ENCODE data around the gene LPGAT1. TPM values are rescaled to one million over a fixed set of nuclear protein-coding genes. Genes with fewer than 3 reads are reported as not detected.

The LPGAT1 gene
- total RNA-seq, 4 donors from 2014 or later, result 10.8 to 32.0 (median 24.8) TPM

GRCh38 chr1:211797994-211798393 lies 32.6 kb downstream of the LPGAT1 start:
- no peak overlapping the region for H3K27ac ChIP-seq
- intact Hi-C loops (cut with DNase I), result no loop called here
- no peaks in the 10 kb centered on the region for H3K4me1 ChIP-seq
- no peak for TF ChIP-seq POLR2A (IDR thresholded peaks at IDR 0.05)
- TF ChIP-seq, protein P1, sequence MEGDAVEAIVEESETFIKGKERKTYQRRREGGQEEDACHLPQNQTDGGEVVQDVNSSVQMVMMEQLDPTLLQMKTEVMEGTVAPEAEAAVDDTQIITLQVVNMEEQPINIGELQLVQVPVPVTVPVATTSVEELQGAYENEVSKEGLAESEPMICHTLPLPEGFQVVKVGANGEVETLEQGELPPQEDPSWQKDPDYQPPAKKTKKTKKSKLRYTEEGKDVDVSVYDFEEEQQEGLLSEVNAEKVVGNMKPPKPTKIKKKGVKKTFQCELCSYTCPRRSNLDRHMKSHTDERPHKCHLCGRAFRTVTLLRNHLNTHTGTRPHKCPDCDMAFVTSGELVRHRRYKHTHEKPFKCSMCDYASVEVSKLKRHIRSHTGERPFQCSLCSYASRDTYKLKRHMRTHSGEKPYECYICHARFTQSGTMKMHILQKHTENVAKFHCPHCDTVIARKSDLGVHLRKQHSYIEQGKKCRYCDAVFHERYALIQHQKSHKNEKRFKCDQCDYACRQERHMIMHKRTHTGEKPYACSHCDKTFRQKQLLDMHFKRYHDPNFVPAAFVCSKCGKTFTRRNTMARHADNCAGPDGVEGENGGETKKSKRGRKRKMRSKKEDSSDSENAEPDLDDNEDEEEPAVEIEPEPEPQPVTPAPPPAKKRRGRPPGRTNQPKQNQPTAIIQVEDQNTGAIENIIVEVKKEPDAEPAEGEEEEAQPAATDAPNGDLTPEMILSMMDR (IDR thresholded peaks at IDR 0.05), result no peak
- 57 to 60% methylated on average over 2 of the region's 2 CpGs for WGBS, 2 donors
- peaks cover 0 to 4% (median 0%) of the 10 kb centered on the region in 3 donors for H3K9me3 ChIP-seq
- H3K4me3 ChIP-seq, result no peak overlapping the region
- DNase-seq, result no peak
- peaks cover 0 to 39% (median 0%) of the 10 kb centered on the region in 3 donors for H3K36me3 ChIP-seq
- H3K27me3 ChIP-seq, result no peaks in the 10 kb centered on the region

- H3K27ac ChIP-seq, result no peak overlapping the region
- no peaks in the 10 kb centered on the region for H3K4me1 ChIP-seq
- no peak for DNase-seq
- intact Hi-C loops (cut with DNase I), result no loop called here
- H3K9me3 ChIP-seq, result no peaks in the 10 kb centered on the region
- peaks cover 0 to 62% (median 0%) of the 10 kb centered on the region in 3 donors for H3K36me3 ChIP-seq
- H3K27me3 ChIP-seq, result no peaks in the 10 kb centered on the region
- WGBS, 2 donors, result 97 to 100% methylated on average over 2 of the region's 2 CpGs
- H3K4me3 ChIP-seq, result no peak overlapping the region
- no peak for TF ChIP-seq POLR2A (IDR thresholded peaks at IDR 0.05)
- TF ChIP-seq, protein P1 (IDR thresholded peaks at IDR 0.05), result no peak
Measured at GRCh38 chr1:211791979-211792378, 38.6 kb downstream of the LPGAT1 start.

GRCh38 chr1:211789641-211790464 lies 40.7 kb downstream of the LPGAT1 start:
- 88 to 90% methylated on average over 10 to 11 of the region's 11 CpGs for WGBS, 2 donors
- peaks cover 0 to 63% (median 0%) of the 10 kb centered on the region in 3 donors for H3K36me3 ChIP-seq
- no peak overlapping the region for H3K27ac ChIP-seq
- H3K27me3 ChIP-seq, result no peaks in the 10 kb centered on the region
- no peaks in the 10 kb centered on the region for H3K9me3 ChIP-seq
- intact Hi-C loops (cut with DNase I), result no loop called here
- no peaks in the 10 kb centered on the region for H3K4me1 ChIP-seq
- no peak for DNase-seq
- no peak overlapping the region for H3K4me3 ChIP-seq
- no peak for TF ChIP-seq POLR2A (IDR thresholded peaks at IDR 0.05)
- TF ChIP-seq, protein P1 (IDR thresholded peaks at IDR 0.05), result no peak

DNA sequence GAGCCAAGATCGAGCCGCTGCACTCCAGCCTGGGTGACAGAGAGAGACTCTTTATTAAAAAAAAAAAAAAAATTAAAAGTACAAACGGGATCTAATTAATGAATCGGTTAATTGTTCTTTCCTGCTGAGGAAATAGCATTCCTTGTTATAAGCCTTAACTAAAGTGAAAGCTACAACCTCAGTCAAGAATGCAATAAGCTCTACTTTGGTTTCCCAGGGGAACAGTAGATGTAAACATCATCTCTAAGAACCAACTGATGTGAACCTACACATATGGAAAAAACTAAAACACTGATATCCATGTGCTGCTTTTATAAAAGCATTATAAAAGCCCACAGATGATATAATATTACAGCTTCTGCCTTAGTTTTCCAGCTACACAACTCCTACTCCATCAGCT lies 41.9 kb downstream of the LPGAT1 start:
- 66 to 80% methylated on average over 4 of the region's 4 CpGs for WGBS, 2 donors
- H3K27ac ChIP-seq, result no peak overlapping the region
- H3K36me3 ChIP-seq, result peaks cover 0 to 57% (median 0%) of the 10 kb centered on the region in 3 donors
- DNase-seq, result no peak
- no peaks in the 10 kb centered on the region for H3K4me1 ChIP-seq
- H3K4me3 ChIP-seq, result no peak overlapping the region
- intact Hi-C loops (cut with DNase I), result no loop called here
- TF ChIP-seq POLR2A (IDR thresholded peaks at IDR 0.05), result no peak
- TF ChIP-seq, protein P1 (IDR thresholded peaks at IDR 0.05), result no peak
- no peaks in the 10 kb centered on the region for H3K9me3 ChIP-seq
- no peaks in the 10 kb centered on the region for H3K27me3 ChIP-seq

DNA sequence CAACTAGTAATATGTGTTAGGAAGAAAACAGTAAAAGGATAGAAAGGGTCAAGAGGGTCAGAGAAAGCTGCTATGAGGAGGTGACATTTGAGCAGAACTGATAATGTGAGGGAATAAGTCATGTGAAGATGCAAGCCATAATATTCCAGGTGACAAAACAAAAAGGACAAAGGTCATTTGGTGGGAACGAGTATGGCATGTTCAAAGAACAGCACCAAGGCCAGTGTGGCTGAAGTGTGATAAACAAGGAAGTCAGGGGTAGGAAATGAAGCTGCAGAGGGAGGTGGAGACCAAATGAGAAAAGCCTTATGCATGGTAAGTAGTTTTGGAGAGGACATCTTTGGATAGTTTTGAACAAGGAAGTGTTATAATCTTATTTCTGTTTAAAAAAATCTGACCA lies 46.7 kb downstream of the LPGAT1 start:
- intact Hi-C loops (cut with DNase I), result no loop called here
- H3K27me3 ChIP-seq, result no peaks in the 10 kb centered on the region

More for the DNA sequence above, 46.7 kb downstream of the LPGAT1 start:
- peaks cover 0 to 17% (median 0%) of the 10 kb centered on the region in 3 donors for H3K4me1 ChIP-seq
- no peak overlapping the region for H3K27ac ChIP-seq
- H3K36me3 ChIP-seq, result peaks cover 0 to 38% (median 0%) of the 10 kb centered on the region in 3 donors
- H3K4me3 ChIP-seq, result no peak overlapping the region
- DNase-seq, result no peak
- no peak for TF ChIP-seq POLR2A (IDR thresholded peaks at IDR 0.05)
- TF ChIP-seq, protein P1 (IDR thresholded peaks at IDR 0.05), result no peak
- no peaks in the 10 kb centered on the region for H3K9me3 ChIP-seq
- WGBS, 2 donors, result 47 to 57% methylated on average over 1 of the region's 1 CpG
